Inflammatory macrophage treated with lipopolysaccharide for 1 hour (primary cell): Measurements from ENCODE around the gene NABP1.
A peak's percentile ranks its signal among the peaks of the same experiment; 100 is the strongest.

ENCODE experiments used
- DNase-seq, 2 donors: peaks; one replicate each; pipeline ENCODE4 v3.0.0-alpha.2; 2020 to 2022

NABP1 gene

GRCh38 chr2:191686066-191686465 is 8.1 kb downstream of the NABP1 start:
- no peak for DNase-seq

DNA sequence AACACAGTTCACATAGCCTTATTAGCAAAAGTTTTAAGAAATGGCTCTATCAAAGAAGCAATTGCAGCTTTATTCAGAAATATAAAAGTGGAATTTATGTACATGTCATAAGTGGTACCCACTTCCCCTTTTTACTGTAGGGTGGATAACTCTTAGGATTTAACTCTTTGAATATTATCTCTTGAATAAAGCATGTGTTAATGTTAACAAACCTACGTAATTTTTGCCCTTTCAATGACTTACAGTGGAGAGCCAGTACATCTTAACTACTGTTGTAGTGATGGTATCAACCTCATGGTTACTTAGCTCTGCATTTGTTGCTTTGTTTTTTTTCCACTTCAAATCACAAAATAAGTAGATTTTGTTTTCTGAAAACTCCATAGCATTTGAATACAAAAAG is 8.8 kb downstream of the NABP1 start:
- DNase-seq, result no peak

DNA sequence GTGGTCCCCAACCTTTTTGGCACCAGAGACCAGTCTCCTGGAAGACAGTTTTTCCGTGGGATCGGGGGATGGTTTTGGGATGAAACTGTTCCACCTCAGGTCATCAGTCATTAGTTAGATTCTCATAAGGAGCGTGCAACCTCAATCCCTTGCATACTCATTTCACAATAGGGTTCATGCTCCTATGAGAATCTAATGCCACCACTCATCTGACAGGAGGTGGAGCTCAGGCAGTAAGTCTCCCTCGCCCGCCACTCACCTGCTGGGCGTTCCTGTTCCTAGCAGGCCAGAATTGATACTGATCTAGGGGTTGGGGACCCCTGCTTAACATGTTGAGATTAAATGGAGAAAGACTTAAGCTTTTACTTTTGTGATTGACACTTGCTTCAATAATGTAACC is 9.9 kb downstream of the NABP1 start:
- DNase-seq, result no peak

DNA sequence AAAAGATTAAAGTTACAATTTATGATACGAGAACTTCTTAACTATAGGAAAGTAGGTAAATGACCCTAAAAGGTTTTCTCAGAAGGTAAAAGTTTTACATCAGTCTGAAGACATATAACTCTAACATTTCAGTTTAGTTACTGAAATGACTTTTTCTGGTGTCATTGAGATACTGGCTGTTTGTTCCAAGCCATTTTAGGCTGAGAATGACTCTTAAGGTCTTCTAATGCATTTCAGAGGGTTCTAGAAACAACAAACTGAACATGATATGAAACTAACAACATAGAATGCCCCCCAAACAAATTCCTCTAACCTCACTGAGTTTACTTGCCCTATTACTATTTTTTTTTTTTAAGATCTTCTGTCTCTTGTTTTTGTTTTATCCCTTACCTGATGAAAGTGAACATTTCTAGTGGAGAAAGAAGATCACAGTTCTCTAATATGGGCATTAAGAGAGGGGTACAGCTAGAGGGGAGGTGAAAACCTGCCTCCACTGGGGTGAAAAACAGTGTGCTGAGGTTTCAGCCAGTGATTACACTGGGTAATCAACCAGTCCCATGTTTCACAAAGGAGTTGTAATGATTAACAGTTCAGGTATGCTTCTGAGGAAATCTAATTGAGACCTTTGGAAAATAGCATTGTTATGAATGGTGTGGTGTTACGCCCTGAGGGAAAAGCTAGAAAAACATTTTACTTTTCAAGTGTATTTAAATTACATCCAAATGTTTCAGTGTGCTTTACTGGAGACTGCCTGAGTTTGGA is 11.2 kb downstream of the NABP1 start:
- DNase-seq, result no peak

DNA sequence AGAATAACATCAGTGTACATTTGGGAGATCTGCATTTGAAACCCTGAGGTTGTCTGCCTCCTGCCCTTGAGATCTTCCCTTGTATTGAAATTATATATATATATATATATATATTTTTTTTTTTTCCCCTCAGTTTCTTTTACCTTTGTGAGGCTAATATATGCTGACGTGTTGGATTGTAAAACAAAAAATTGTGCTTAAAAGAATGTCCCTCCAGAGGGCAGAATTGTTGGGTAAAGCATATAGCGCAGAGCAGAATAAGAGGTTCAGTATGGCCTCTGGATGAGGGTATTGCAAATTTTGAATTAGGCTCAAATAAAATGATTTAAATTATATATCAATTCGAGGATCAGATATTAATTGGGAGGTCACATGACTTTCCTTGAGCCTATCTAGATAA is 12.4 kb downstream of the NABP1 start:
- peak in 1 of 2 donors; percentile 6 for DNase-seq

- DNase-seq, result peak; percentile 48 to 79
Measured at GRCh38 chr2:191691016-191691735, 13.2 kb downstream of the NABP1 start.

GRCh38 chr2:191691898-191692297 is 14.0 kb downstream of the NABP1 start:
- DNase-seq, result peak in 1 of 2 donors; percentile 5

DNA sequence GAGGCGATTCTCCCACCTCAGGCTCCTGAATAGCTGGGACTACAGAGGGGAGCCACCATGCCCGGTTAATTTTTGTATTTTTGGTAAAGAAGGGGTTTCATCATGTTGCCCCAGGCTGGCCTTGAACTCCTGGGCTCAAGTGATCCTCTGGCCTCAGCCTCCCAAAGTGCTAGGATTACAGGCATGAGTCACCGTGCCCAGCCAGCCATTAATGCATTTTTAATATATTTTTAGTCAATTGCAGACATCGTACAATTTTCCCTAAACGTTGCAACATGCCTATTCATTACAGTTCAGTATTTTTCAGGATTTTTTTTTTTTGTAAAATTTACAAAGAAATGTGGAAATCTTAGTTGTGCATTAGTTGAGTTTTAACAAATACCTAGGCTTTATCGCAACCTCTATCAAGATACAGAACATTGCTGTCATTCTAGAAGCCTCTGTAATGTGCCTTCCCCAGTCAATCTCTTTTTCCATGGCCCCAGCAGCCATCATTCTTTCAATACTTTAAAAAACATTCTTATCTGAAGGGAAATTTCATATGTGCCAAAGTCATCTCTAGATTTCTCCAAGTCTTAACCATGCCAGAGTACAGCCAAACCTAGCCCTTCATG is 14.7 kb downstream of the NABP1 start:
- DNase-seq, result peak in 1 of 2 donors; percentile 13

- peak in 1 of 2 donors; percentile 22 for DNase-seq
Measured at GRCh38 chr2:191693166-191693565, 15.2 kb downstream of the NABP1 start.

- peak in 1 of 2 donors; percentile 17 for DNase-seq
Measured at GRCh38 chr2:191693778-191694177, 15.8 kb downstream of the NABP1 start.

- DNase-seq, result peak in 1 of 2 donors; percentile 31
Measured at GRCh38 chr2:191696001-191696400, 18.1 kb downstream of the NABP1 start.

DNA sequence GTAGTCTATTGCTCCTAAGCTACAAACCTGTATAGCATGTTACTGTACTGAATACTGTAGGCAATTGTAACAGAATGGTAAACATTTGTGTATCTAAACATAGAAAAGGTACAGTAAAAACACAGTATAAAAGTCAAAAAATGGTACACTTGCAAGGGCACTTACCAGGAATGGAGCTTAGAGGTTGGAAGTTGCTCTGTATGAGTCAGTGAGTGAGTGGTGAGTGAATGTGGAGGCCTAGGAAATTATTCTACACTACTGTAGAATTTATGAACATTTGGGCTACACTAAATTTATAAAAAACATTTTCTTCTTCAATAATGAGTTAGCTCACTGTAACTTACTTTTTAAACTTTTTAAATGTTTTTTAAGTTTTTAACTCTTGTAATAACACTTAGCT is 19.0 kb downstream of the NABP1 start:
- no peak for DNase-seq

GRCh38 chr2:191697870-191698269 is 19.9 kb downstream of the NABP1 start:
- peak in 1 of 2 donors; percentile 40 for DNase-seq

DNA sequence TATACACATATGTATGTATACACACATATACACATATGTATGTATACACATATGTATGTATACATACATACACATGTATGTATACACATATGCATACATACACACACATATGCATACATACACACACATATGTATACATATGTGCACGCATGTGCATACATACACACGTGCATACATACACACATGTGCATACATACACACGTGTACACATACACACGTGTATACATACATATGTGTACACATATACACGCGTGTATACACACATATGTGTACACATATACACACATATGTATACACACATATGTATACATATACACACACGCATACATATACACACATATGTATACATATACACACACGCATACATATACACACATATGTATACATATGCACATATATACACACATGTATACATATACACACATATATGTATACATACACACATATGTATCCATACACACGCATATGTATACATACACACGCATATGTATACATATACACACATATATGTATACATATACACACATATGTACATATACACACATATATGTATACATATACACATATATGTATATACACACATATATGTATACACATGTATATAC is 21.5 kb downstream of the NABP1 start:
- DNase-seq, result peak in 1 of 2 donors; percentile 35

GRCh38 chr2:191701029-191701428 is 23.1 kb downstream of the NABP1 start:
- no peak for DNase-seq

- DNase-seq, result no peak
Measured at GRCh38 chr2:191701696-191702095, 23.8 kb downstream of the NABP1 start.

GRCh38 chr2:191703079-191703725 is 25.3 kb downstream of the NABP1 start:
- DNase-seq, result no peak

DNA sequence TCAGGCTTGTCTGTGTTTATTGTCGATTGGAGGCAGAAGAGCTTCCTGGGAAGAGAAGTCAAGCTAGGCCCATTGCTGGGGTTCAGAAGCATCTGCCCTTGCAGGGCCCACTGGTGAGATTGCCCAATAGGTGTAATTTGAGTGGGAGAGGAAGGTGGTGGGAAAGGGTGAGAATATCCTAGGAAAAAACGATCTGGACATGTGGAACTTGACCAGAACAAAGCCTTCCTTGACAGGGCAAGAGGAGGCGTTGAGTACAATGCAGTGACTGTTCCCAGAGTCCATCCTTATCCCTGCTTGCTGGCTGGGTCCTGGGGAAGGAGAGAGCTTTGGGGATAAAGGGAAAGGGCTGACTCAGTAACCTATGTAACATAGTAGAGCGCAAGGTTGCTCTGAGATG is 27.1 kb downstream of the NABP1 start:
- no peak for DNase-seq

- no peak for DNase-seq
Measured at GRCh38 chr2:191705701-191706100, 27.8 kb downstream of the NABP1 start.

GRCh38 chr2:191706791-191707190 is 28.9 kb downstream of the NABP1 start:
- no peak for DNase-seq

DNA sequence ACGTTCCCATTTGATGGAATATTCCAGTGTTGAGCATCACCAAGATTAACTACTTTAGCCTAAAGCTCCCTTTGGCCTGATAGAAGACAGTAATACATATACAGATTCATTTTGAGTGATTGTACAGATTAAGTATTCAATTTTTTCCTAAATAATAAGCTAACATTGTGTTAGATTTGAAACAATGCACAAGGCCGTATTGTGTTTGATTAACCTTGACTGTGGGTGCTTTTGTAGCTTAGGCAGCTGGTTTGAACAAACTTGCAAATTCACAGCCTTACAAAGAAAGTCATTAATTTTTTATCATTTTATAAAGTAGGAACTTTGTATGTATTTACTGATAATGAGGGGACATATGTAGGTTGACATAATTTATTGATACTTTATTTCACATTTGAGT is 29.6 kb downstream of the NABP1 start:
- DNase-seq, result no peak

DNA sequence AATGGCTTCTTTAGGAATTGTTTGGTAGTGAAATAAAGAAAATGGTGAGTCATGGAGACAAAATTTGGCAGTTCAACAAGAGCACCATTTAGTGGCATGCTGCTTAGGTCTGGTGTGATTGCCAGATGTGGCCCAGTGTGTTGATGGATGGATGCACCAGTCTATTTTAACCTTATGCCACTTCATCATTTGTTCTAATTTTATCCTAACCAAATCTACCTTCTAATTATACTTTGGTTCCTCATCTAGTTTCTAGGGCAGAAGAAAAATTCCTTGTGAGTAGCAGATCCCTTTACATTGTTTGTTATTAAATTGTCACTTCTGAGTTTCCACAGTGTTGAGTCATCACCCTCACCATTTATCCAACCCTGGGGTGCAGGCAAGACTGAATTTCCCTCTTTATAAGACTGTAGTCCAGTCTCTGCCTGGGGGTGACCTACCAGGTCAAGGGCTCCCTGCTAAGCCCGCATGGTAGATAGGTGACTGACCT is 32.5 kb downstream of the NABP1 start:
- no peak for DNase-seq

DNA sequence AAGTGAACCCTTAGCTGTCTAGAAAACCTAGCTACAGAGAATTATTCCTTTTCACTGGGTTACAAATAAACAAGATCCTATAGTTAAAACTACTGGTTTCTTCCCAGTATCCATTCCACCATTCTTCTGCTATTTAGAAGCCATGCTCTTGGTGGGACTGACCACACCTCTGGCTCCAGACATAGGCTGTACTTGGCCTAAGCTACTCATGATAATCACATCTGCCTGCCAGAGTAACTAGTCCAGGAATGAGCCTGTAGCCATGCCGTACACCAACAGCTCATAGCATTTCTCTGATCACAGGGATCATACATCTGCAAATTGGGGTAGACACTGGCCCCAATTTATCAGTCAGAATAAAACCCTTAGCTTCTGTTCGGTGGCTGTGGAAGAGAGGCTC is 33.7 kb downstream of the NABP1 start:
- no peak for DNase-seq
